Measurements from ENCODE around the gene ARPC5L.
A peak's percentile ranks its signal among the peaks of the same experiment; 100 is the strongest.
"Not testable (repeated sequence)": the region's sequence is repeated elsewhere in the genome, so short reads cannot be mapped to it uniquely, and the experiment has no call there.

Gene ARPC5L

DNA sequence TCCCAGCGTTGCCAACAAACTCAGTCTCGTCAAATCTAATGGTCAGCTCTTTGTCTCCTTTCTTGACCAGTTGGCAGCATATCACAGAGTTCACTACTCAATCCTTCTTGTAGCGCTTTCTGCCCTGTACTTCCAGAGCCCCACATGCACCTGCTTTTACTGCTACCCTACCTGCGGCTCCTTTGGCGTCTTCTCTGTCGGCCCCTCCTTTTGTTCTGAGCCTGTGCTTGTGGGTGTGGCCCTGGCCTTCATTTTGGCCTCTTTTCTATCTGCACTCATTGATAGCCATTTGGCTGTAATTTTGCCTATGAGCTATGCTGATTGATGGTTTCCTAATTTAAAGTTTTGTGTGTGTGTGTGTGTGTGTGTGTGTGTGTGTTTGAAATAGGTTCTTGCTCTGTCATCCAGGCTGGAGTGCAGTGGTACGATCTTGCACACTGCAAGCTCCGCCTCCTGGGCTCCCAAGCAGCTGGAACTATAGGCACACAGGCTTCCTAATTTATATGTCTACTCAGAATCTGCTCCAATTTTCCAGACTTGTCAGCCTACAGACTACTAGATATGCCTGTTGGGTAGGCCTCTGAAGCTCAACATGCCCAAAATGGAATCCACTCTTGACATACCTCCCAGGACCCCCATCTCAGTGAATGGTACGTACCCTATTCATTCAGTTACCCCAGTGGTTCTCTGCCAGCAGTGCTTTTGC is 32.3 kb downstream of the ARPC5L start:
- no peak for DNase-seq
- ATAC-seq, result no peak

DNA sequence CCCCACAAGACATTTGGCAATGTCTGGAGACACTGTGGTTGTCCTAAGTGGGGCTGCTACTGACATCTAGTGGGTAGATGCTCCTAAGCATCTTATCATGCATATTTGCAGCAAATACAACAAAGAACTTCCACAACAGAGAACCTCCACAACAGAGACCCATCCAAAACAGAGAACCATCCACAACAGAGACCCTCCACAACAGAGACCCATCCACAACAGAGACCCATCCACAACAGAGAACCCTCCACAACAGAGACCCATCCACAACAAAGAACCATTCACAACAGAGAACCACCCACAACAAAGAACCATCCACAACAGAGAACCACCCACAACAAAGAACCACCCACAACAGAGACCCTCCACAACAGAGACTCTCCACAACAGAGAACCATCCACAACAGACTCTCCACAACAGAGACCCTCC is 32.8 kb downstream of the ARPC5L start:
- ATAC-seq (peak; percentile 55), DNase-seq (no peak)

DNA sequence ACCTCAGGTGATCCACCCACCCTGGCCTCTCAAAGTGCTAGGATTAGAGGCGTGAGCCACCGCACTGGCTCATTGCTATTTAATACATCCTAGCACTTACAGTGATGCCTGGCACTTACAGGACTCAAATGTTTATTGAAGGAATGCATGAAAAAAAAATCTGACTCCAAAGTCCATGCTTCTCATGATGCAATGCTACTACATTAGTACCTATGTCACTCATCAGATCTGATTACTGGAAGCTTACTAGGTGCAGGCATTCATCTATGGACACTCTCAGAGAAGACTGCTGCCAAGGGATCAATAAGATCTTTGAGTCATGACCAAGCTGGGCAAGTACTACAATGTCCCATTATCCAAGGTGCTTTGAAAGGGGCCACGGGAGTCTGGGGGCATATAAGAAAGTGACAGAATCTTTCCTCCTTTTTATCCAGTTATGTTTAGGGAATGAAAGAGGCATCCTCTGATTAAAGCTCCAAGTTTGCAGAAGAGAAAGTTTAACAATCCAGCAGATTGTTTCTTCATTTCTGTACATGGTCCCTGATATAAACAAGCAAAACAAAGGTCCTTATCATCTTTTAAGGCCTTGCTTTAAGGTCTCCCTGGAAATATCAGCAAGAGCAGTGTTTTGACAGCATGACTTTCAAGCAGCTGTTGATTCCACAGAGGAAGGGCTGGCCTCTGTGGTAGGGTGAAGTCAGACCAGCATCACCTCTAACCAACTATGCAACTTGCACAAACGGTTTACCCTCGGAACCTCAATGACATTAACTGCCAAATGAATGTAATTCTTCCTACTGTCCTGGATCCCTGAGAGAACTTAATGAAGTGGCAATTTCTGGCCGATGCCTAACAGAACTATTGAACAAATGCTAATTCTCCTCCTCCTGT is 35.9 kb downstream of the ARPC5L start:
- ATAC-seq (no peak), DNase-seq (no peak)

DNA sequence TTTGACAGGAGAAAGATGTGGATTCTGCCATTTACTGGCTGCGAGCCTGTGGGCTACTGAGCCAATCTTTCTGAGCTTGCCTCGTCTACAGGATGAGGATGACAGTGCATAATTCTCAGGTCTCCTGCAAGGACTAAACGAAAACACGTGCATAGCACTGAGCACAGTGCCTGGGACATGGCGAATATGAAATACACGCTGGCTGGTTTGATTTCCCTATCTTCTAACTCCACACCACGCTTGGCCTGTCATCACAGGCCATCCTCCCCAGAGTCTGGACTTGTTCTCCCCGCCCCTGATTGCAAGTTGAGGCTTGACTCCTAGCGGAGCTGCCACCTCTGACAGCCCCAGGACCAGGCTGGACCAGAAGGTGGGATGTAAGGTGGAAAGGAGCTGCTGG is 37.9 kb downstream of the ARPC5L start:
- DNase-seq (no peak), ATAC-seq (no peak)

DNA sequence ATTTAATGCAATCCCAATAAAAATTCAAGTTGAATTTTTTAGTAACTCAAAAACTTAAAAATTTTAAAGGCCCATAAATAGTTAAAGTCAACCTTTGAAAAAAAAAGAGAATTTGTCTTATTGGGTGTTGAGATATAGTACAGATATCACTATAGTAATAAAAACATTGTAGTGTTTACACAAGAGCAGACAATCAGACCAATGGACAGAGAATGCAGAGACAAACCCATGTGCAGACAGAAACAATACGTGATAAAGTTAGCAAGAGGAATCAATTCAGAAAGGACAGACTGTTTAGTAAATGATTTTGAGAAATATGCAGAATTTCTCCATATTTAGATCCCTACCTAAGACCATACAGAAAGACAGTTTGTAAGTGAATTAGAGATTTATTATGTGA is 45.0 kb downstream of the ARPC5L start:
- ATAC-seq (no peak), DNase-seq (no peak)

DNA sequence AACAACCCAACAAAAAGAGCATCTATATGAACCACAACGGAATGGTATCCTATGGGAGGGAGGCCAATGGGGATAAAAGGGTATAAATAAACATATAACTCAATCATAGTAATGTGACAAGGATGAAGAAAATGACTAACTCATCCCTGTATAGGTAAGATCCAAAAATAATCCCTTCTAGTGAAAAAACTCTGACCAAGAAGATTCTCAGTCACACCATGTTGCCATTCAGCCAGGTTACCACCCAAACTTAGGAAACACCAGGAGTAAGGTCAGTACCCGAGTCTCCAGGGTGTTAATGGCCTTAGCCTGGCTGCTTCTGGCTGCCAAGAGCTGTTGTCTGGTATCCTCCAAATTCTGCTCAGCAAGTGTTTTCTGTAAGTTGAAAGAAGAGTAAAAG is 46.2 kb downstream of the ARPC5L start:
- DNase-seq, result no peak
- no peak for ATAC-seq

DNA sequence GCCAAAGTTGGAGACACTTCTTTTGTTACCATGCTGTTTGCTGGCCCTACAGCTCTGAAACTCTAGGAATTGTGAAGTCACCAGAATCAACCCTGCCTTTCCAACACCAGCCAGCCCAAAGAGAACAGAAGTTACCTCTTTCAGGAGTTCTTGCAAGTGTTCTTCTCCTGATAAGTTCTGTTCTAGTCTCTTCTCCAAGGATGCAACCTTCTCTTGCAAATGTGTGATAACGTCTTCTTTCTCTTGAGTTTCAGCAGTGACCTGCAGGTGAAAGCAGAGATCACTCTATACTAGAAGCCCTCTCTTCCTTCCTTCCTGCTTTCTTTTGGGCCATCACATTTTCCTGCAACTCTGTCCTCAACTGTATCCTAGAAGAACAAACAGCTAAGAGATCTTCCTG is 49.8 kb downstream of the ARPC5L start:
- DNase-seq, result no peak
- ATAC-seq, result no peak

DNA sequence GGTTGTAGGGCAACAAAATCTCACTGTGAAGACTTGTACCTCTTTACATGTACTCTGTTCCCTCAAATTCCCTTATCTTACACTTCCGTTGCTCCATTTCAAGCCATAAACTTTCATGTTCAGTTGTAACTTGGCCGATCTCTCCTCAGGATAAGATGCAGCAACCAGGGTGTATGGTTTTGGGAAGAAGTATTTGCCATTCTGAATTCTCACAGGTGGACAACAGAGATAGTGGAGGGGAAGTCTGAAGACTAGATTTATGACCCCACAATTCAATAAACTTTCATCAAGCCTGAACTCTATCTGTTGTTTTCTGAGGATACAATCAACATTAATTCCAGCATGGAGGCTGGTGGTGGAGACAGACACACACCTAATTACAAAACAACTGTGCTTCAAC is 51.4 kb downstream of the ARPC5L start:
- DNase-seq, result no peak

DNA sequence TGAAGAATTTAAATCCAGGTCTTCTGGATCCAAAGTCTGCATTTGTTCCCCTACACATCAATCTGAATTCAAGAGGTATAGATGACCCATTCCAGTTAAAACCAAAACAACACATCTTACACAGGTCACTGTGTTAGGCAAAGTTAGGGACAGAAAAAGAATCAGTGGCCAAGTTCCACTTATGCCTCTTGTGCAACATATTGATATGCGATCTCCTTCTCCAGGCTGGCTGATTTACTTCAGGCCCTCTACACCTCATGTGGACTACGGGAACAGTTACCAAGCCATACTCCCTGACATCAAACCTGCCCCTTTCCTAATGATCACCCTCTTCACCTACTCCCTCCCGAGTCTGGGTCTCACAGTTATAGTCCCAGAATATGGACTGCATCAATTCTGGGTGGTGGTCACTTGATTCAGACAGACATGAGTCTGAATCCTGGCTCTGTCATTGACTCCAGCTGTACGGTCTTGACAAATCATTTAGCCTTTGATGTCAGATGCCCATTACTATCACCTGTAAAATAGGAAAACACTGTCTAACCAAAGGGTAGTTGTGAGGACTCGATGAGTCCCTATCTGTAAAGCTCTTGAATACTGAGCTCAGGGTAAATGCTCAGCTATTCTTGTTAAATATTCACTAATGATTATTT is 52.9 kb downstream of the ARPC5L start:
- no peak for ATAC-seq

More for the DNA sequence above, 51.4 kb downstream of the ARPC5L start:
- ATAC-seq, result no peak

DNA sequence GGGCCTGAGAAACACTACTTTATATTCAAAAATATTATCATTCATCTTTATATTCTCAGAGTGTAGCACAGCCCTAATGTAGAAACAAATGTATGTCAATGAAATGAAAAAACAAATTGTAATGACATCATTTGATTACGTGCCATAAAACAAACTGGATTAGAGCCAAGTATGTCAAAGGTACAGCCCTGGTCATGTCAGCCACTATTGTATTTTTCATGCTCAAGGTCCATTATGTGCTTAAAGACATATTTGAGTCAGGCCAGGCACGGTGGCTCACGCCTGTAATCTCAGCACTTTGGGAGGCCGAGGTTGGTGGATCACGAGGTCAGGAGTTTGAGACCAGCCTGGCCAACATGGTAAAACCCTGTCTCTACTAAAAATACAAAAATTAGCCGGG is 58.5 kb downstream of the ARPC5L start:
- ATAC-seq, DNase-seq: not testable (repeated sequence)

More for the DNA sequence above, 52.9 kb downstream of the ARPC5L start:
- no peak for DNase-seq
